HCT116 (cell line): ENCODE results near the gene VIT.

ENCODE experiments used
- CTCF ChIP-seq, 3 experiments: fragments of 200-600 bp in 1 of 3; sonication (generic) in 1 of 3; IDR thresholded peaks in 2 of 3; conservative IDR thresholded peaks in 1 of 3; 2 replicates each; pipeline ENCODE4 v1.5.1; 2012 to 2017; ENCODE audit warnings: low read depth in 2 of 3, low read length in 2 of 3, antibody characterized with exemption in 1 of 3, borderline replicate concordance in 1 of 3, control low read depth in 1 of 3, mild to moderate bottlenecking in 1 of 3, mixed read lengths in 1 of 3, mixed run types in 1 of 3, moderate library complexity in 1 of 3; ENCODE audit not compliant: insufficient read depth in 1 of 3
- EZH2 ChIP-seq: fragments of 200-600 bp; sonication (generic); IDR thresholded peaks from 2 replicates; pipeline ENCODE4 v1.6.1; 2017; ENCODE audit warnings: antibody characterized with exemption, mixed run types
- RAD21 ChIP-seq: IDR thresholded peaks from 2 replicates; pipeline ENCODE4 v1.6.1; 2012; ENCODE audit warnings: low read depth, mild to moderate bottlenecking
- SIN3A ChIP-seq: IDR thresholded peaks from 2 replicates; pipeline ENCODE4 v1.6.1; 2012; ENCODE audit warnings: low read depth
- SP1 ChIP-seq: IDR thresholded peaks from 2 replicates; pipeline ENCODE4 v1.6.1; 2012; ENCODE audit warnings: low read depth
- TCF7L2 ChIP-seq: IDR thresholded peaks from 2 replicates; pipeline ENCODE4 v1.7.0; 2011; ENCODE audit warnings: borderline replicate concordance, inconsistent platforms; ENCODE audit not compliant: insufficient read depth, insufficient read length; ENCODE audit errors: extremely low read depth

DNA sequence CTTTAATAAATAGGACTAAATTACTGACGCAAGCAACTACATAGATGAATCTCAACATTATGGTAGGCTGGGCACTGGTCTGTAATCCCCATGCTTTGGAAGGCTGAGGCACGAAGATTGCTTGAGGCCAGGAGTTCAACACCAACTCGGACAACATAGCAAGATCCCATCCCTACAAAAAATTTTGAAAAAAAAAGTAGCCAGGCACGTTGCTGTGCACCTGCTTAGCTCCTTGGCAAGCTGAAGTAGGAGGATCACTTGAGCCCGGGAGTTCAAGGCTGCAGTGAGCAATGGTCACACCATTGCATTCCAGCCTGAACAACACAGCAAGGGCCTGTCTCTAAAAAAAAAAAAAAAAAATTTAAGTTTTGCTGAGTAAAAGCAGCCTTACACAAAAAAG, 43.4 kb upstream of the VIT start:
- no peak for TF ChIP-seq EZH2
- TF ChIP-seq RAD21, result no peak
- no peak for TF ChIP-seq TCF7L2
- no peak for TF ChIP-seq SIN3A
- no peak for TF ChIP-seq SP1
- TF ChIP-seq CTCF (IDR thresholded peaks at IDR 0.05 in 2 of 3, conservative IDR thresholded peaks at IDR 0.05 in 1 of 3; ENCODE audit: borderline replicate concordance in 1 of 3, insufficient read depth in 1 of 3, low read depth in 2 of 3, low read length in 2 of 3), result no peak
